Left ventricle myocardium inferior (tissue), 1 donor: ENCODE measurements around the gene TAS2R30. TPM values are rescaled to one million over a fixed set of nuclear protein-coding genes. Genes with fewer than 3 reads are reported as not detected.

Source experiments
- DNase-seq: peaks from one replicate; pipeline ENCODE4 v3.0.0-alpha.2; 2020
- H3K27ac ChIP-seq: fragments of 200-600 bp; replicated peaks from 2 replicates; pipeline ENCODE4 v1.8.0; 2021
- H3K27me3 ChIP-seq: fragments of 200-600 bp; 2 replicates; pipeline ENCODE4 v1.8.0; 2021; ENCODE audit warnings: low read depth
- H3K36me3 ChIP-seq: fragments of 200-600 bp; 2 replicates; pipeline ENCODE4 v1.8.0; 2021
- H3K4me1 ChIP-seq: fragments of 200-600 bp; 2 replicates; pipeline ENCODE4 v1.8.0; 2021
- H3K4me3 ChIP-seq: fragments of 200-600 bp; 2 replicates; pipeline ENCODE4 v1.8.0; 2021; ENCODE audit warnings: mild to moderate bottlenecking, moderate library complexity
- H3K9me3 ChIP-seq: fragments of 200-600 bp; replicated peaks from 2 replicates; pipeline ENCODE4 v1.8.0; 2021
- intact Hi-C: fragments of 100-400 bp; cut with micrococcal nuclease; formaldehyde crosslinking; loops from one replicate; pipeline ENCODE4 v1.11.0; 2022
- total RNA-seq: library from RNA; stranded (reverse); fragmentation: NEBNext Ultra II Directional; extraction: Animal tissue kit (Norgen Biotek cat#: 25700); gene quantifications from one replicate; pipeline ENCODE4 v1.2.1, GENCODE V29; 2021
- TF ChIP-seq, protein P1 (sequence below): fragments of 200-600 bp; IDR thresholded peaks from 2 replicates; pipeline ENCODE4 v1.8.0; 2021; ENCODE audit warnings: antibody characterized with exemption, mild to moderate bottlenecking, borderline replicate concordance
- donor health status: DM: no; HTN: yes; CAD: no; lungs with severe emphysema.

Gene TAS2R30
- total RNA-seq, 1 donor from 2014 or later: 0.44 TPM

DNA sequence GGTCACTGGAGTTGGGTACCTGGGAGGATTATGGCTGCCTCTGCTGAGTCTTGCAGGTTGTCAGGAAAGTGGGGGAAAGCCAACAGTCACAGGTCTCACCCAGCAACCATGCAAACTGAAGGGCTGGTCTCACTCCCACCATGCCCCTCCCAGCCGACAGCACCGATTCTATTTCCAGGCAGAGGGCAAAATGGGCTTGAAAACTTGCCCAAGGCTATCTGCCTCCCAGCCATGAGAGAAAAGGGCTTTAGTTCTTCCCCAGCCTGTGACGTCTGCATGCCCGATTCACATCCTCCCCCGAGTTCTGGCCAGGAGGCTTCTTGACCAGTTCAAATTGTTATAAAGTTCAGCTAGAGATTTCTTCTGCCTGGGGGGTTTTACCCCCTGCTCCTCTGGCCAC is 9.9 kb upstream of the TAS2R30 start:
- Histone ChIP-seq H3K4me3 (no peak overlapping the region), H3K36me3 (peaks cover 7% of the 10 kb centered on the region), H3K27ac (no peak overlapping the region), H3K9me3 (peaks cover 28% of the 10 kb centered on the region), H3K27me3 (no peaks in the 10 kb centered on the region), H3K4me1 (no peaks in the 10 kb centered on the region)
- intact Hi-C loops: no loop called here
- TF ChIP-seq, protein P1, sequence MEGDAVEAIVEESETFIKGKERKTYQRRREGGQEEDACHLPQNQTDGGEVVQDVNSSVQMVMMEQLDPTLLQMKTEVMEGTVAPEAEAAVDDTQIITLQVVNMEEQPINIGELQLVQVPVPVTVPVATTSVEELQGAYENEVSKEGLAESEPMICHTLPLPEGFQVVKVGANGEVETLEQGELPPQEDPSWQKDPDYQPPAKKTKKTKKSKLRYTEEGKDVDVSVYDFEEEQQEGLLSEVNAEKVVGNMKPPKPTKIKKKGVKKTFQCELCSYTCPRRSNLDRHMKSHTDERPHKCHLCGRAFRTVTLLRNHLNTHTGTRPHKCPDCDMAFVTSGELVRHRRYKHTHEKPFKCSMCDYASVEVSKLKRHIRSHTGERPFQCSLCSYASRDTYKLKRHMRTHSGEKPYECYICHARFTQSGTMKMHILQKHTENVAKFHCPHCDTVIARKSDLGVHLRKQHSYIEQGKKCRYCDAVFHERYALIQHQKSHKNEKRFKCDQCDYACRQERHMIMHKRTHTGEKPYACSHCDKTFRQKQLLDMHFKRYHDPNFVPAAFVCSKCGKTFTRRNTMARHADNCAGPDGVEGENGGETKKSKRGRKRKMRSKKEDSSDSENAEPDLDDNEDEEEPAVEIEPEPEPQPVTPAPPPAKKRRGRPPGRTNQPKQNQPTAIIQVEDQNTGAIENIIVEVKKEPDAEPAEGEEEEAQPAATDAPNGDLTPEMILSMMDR: no peak
- no peak for DNase-seq

DNA sequence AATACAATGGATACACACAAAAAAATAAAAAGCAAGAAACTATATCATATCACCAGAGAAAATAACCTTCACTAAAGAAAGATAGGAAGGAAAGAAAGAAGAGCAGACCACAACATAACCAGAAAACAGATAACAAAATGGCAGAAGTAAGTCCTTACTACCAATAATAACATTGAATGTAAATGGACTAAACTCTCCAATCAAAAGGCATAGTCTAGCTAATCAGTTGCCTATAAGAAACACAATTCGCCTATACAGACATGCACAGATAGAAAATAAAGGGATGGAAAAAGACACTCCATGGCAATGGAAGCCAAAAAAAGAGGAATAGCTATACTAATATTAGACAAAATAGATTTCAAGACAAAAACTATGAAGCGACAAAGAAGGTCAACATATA is 8.9 kb upstream of the TAS2R30 start:
- no peak overlapping the region for H3K4me3 ChIP-seq
- H3K27me3 ChIP-seq: no peaks in the 10 kb centered on the region
- H3K27ac ChIP-seq: no peak overlapping the region
- DNase-seq: no peak
- H3K4me1 ChIP-seq: no peaks in the 10 kb centered on the region
- peaks cover 7% of the 10 kb centered on the region for H3K36me3 ChIP-seq
- intact Hi-C loops: no loop called here
- TF ChIP-seq, protein P1: no peak
- peaks cover 28% of the 10 kb centered on the region for H3K9me3 ChIP-seq

DNA sequence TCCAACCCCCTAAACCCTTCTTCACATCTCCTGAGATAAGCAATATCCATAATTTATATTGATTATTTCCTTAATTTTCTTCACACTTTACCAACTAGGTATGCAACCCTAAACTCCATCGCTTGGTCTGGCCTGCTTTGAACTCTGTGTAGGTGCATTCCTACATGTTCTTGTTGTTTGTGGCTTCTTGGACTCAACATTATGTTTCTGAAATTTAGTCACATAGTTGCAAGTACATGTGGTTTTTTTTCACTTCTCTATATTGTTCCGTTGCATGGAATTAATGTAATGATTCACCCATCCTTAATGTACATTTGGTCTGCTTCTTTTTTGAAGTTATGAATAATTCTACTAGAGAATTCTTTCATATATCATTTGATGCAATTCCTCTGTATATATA is 1.6 kb upstream of the TAS2R30 start:
- no peak overlapping the region for H3K27ac ChIP-seq
- intact Hi-C loops: no loop called here

DNA sequence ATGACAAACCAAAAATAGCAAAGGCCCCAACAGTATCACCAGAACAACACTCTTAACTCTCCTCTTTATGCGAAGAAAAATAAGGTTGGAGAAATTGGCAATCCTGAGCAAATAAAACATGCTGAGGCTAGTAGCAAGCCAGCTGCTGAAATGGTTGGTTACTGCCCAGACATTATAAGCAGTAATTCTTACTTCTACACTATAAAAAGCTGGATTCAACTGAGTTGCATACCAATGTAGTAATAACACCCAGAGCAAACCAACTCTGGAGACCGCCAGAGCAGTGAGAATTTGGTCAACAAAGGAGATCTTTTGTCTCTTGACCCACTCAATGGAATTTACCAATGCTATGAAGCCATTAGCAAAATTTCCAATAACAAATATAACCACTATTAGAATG is 628 bp downstream of the TAS2R30 start:
- intact Hi-C loops: no loop called here

More for the DNA sequence above, 1.6 kb upstream of the TAS2R30 start:
- Histone ChIP-seq H3K4me1 (peaks cover 26% of the 10 kb centered on the region), H3K9me3 (no peaks in the 10 kb centered on the region), H3K27me3 (no peaks in the 10 kb centered on the region), H3K36me3 (no peaks in the 10 kb centered on the region), H3K4me3 (no peak overlapping the region)
- TF ChIP-seq, protein P1: no peak
- no peak for DNase-seq

DNA sequence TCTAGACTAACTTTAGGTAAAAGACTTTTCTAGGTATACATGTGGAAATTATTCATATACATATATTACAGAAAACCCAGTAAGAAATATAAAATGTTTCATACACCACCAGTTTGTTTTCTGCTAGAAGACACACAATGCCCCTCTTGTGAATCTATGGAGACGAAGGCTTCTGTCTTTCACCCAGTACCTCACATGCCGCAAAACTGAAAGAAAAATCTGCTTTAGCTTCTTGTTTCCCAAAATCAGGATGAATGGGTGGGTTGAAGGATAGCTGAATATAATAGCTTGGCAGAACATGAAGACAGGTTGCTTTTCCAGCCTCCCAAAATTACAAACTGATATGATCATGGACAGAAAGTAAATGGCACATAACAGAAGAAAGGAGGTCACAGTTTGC is 1.3 kb downstream of the TAS2R30 start:
- intact Hi-C loops: no loop called here
- H3K36me3 ChIP-seq: no peaks in the 10 kb centered on the region
- H3K27ac ChIP-seq: no peak overlapping the region
- no peaks in the 10 kb centered on the region for H3K27me3 ChIP-seq
- no peak overlapping the region for H3K4me3 ChIP-seq
- H3K9me3 ChIP-seq: no peaks in the 10 kb centered on the region
- TF ChIP-seq, protein P1: no peak
- DNase-seq: no peak
- peaks cover 36% of the 10 kb centered on the region for H3K4me1 ChIP-seq

More for the DNA sequence above, 628 bp downstream of the TAS2R30 start:
- Histone ChIP-seq H3K27me3 (no peaks in the 10 kb centered on the region), H3K4me3 (no peak overlapping the region), H3K36me3 (no peaks in the 10 kb centered on the region), H3K4me1 (peaks cover 36% of the 10 kb centered on the region), H3K27ac (no peak overlapping the region), H3K9me3 (no peaks in the 10 kb centered on the region)
- TF ChIP-seq, protein P1: no peak
- no peak for DNase-seq

DNA sequence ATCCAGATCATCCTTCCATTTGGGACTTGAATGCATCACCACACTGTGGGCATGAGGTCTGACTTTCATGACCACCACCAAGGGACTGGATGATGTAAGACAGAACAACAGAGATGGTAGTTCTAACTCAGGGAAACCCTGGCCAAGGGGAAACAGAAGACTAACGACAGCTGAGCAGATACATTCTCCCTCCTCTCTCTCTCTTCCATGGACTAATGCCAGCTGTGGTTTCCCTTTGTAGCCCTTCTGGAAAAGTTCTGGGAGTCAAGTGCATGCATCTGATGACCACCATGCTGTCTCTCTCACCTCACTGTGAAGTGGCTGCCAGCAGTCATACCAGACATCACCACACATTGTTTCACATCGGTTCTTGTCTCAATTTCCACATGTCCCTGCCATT is 3.4 kb downstream of the TAS2R30 start:
- H3K4me1 ChIP-seq: peaks cover 36% of the 10 kb centered on the region
- H3K27me3 ChIP-seq: no peaks in the 10 kb centered on the region
- H3K36me3 ChIP-seq: no peaks in the 10 kb centered on the region
- H3K9me3 ChIP-seq: no peaks in the 10 kb centered on the region
- TF ChIP-seq, protein P1: no peak
- DNase-seq: no peak
- H3K27ac ChIP-seq: no peak overlapping the region
- intact Hi-C loops: no loop called here
- H3K4me3 ChIP-seq: no peak overlapping the region
